T-helper 17 cell (primary cell): ENCODE measurements around the gene LRRC25. TPM values are rescaled to one million over a fixed set of nuclear protein-coding genes. Genes with fewer than 3 reads are reported as not detected.

Experiments
- ATAC-seq: fragments of 150-1000 bp; cut with Tn5 transposase; 2 replicates; pipeline ENCODE4 v1.10.0; 2021; ENCODE audit warnings: mild to moderate bottlenecking, moderate library complexity
- DNase-seq, 3 donors: peaks; one replicate each; pipeline versions ENCODE4 v3.0.0 to v3.0.0-alpha.2; 2020 to 2021
- H3K9me3 ChIP-seq: one replicate; pipeline ENCODE4 v1.7.0; 2013; ENCODE audit warnings: low read length, mild to moderate bottlenecking; ENCODE audit not compliant: control insufficient read depth, poor library complexity, severe bottlenecking
- H3K27ac Mint-ChIP-seq: one replicate; pipeline ENCODE4 v1.8.0; 2022; ENCODE audit warnings: mild to moderate bottlenecking, moderate library complexity, mixed read lengths
- H3K27me3 Mint-ChIP-seq: one replicate; pipeline ENCODE4 v1.8.0; 2022; ENCODE audit warnings: mixed read lengths
- H3K36me3 Mint-ChIP-seq: one replicate; pipeline ENCODE4 v1.8.0; 2022; ENCODE audit warnings: low read depth, mixed read lengths
- H3K4me1 Mint-ChIP-seq: one replicate; pipeline ENCODE4 v1.8.0; 2022; ENCODE audit warnings: mild to moderate bottlenecking, mixed read lengths
- H3K4me3 Mint-ChIP-seq: one replicate; pipeline ENCODE4 v1.8.0; 2022; ENCODE audit warnings: mild to moderate bottlenecking, moderate library complexity, mixed read lengths
- total RNA-seq, 4 donors: library from RNA in 2 of 4; stranded (reverse) in 2 of 4; gene quantifications; one replicate each; pipeline ENCODE4 v1.2.3 and lab custom pipeline; 2022 to 2026

LRRC25 gene
- total RNA-seq (1 to 10 TPM in 1 of 2 donors, under 1 TPM in 1; 0.63 to 3.2 TPM), total RNA-seq (lab: John Stamatoyannopoulos, UW) (0 reads per million in 2 donors)

DNA sequence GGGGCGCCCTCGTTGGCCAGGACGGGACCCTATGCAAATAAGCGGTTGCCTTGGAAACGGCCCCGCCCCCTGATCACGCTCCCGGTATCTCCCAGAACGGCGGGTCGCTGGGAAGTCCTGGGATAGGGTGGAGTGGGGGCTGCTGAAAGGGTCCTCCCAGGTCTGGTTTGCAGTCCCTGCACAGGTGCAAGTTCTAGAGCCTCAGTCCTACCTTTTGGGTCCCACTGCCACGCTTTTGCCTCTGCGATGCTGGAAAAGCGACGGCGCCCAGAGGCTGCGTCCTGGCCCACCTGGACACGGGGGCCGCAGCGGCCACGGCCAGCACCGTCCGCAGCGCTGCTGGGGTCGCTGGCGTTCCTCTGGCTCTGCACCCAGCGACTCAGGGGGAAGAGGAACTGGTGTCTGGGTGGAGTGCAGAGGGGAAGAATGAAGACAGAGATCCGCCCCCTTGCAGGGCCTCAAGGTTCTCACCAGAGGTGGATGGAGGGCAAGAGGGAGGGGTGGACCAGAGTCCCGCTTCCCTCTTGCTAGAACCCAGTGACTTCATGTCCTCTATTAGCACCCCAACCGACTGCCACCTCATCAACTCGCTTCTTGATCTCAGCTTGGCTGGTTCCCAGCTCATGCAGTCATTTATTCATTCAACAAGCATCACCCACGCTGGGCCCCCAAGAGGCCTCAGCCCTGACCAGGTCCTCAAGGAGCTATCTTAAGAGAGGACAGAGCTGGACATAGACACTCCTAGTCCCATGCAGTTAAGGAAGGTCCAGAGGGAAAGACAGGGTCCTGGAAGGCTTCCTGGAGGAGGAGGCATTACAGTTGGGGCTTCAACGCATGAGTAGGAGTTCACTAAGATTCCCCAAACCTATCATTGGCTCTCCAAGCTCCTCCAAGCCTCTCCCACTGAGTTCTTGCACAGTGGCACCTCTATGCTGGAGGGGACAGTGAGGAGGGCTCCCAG, at the start of gene LRRC25:
LRRC25 (minus strand) TSS at position 381 of the 961 bp plus-strand sequence. CDS start 659 bp downstream, outside the sequence.
- no peak for DNase-seq
- H3K27me3 Mint-ChIP-seq: peaks cover 30% of the 10 kb centered on the region
- peak within 1 kb of the TSS; percentile 56 for H3K4me3 Mint-ChIP-seq
- ATAC-seq: peak; percentile 77
- H3K4me1 Mint-ChIP-seq: peaks cover 6% of the 10 kb centered on the region
- no peaks in the 10 kb centered on the region for H3K9me3 ChIP-seq
- H3K27ac Mint-ChIP-seq: no peak within 1 kb of the TSS
- H3K36me3 Mint-ChIP-seq: no peaks in the 10 kb centered on the region

GRCh38 chr19:18446811-18447359, 49.5 kb upstream of the LRRC25 start:
- no peaks in the 10 kb centered on the region for H3K9me3 ChIP-seq
- peaks cover 10% of the 10 kb centered on the region for H3K4me1 Mint-ChIP-seq
- DNase-seq (no peak), ATAC-seq (no peak)
- H3K4me3 Mint-ChIP-seq: no peak overlapping the region
- no peaks in the 10 kb centered on the region for H3K27me3 Mint-ChIP-seq
- peaks cover 2% of the 10 kb centered on the region for H3K36me3 Mint-ChIP-seq
- no peak overlapping the region for H3K27ac Mint-ChIP-seq

GRCh38 chr19:18446145-18446810, 48.9 kb upstream of the LRRC25 start:
- Mint-ChIP-seq H3K27ac (no peak overlapping the region), H3K27me3 (no peaks in the 10 kb centered on the region), H3K4me1 (peaks cover 11% of the 10 kb centered on the region), H3K4me3 (no peak overlapping the region), H3K36me3 (peaks cover 2% of the 10 kb centered on the region)
- DNase-seq: no peak
- no peak for ATAC-seq
- H3K9me3 ChIP-seq: no peaks in the 10 kb centered on the region

DNA sequence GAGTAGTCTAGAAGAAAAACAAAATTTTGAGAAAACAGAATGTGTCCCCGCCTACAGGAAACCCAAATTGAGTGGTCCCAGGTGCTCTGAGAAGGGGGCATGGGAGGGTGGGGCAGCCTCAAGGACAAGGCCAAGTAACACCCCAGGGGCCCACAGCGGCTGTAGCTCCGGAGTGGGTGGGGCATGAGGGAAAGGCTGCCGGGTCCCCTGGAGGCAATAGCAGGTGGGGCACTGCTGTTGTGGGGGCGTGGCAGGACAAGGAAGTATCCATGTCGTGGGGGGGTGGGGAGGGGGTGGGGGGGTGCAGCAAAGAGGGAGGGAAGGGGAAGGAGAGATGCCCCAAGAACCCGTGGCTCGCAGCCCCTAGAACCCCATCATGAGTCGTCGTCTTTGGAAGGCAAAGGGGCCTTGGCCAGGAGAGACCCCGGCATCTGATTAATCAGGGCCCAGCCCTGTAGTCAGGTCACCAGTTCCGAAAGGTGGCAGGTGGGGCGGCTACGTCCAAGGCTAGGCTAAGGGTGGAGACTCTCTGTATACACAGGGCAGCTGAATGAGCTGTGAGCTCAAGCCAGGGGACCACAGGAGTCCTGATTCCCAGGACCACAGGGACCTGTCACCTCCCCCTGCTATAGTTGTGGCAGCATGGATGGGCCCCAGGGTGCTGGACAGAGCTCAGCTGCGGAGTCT, 48.0 kb upstream of the LRRC25 start:
- no peak overlapping the region for H3K27ac Mint-ChIP-seq
- peaks cover 13% of the 10 kb centered on the region for H3K4me1 Mint-ChIP-seq
- ATAC-seq (no peak), DNase-seq (no peak)
- H3K36me3 Mint-ChIP-seq: peaks cover 2% of the 10 kb centered on the region
- H3K4me3 Mint-ChIP-seq: no peak overlapping the region
- H3K27me3 Mint-ChIP-seq: no peaks in the 10 kb centered on the region
- H3K9me3 ChIP-seq: no peaks in the 10 kb centered on the region

DNA sequence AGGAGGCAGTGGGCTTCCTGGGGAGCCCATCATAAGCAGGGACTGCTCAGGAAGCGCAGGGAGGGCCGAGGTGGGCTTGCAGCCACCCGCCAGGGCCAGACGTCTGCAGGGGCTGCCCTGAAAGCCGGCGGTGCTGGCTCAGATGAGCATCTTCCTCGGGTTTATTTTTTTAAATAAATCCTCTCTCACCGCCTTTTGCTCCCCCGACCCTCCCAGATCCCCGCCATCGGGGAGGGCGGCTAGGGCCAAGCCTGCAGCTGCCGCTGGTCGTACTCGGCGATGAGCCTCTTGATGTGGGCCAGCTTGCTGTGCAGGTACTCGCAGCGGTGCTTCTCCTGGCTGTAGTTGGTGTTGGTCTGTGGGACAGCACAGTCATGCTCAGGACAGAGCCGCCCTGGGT, 47.1 kb upstream of the LRRC25 start:
- DNase-seq: no peak
- no peaks in the 10 kb centered on the region for H3K9me3 ChIP-seq
- ATAC-seq: no peak
- Mint-ChIP-seq H3K4me3 (no peak overlapping the region), H3K36me3 (peaks cover 2% of the 10 kb centered on the region), H3K27me3 (no peaks in the 10 kb centered on the region), H3K27ac (no peak overlapping the region), H3K4me1 (peaks cover 12% of the 10 kb centered on the region)

DNA sequence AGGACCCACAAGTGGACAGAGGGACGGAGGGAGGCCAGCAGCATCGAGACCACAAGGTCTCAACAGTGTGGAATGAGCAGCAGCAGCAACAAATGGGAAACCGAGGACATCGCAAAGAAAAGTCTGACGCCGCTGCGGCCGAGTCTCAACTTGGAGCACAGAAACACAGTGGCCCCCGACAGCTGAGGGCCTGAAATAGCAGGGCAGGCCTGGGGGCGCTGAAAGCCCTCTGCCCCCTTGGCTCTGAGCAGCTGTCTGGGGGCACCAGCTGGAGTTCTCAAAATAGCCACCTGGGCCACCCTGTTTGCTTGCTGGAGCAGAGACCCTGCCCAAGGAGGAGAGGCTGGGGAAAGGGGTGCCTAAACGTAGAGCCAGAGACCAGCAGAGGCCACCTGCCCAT, 46.4 kb upstream of the LRRC25 start:
- Mint-ChIP-seq H3K27ac (peak overlapping the region; percentile 32), H3K27me3 (no peaks in the 10 kb centered on the region), H3K4me1 (peaks cover 12% of the 10 kb centered on the region), H3K4me3 (no peak overlapping the region), H3K36me3 (peaks cover 2% of the 10 kb centered on the region)
- ATAC-seq: no peak
- no peaks in the 10 kb centered on the region for H3K9me3 ChIP-seq
- DNase-seq: no peak

DNA sequence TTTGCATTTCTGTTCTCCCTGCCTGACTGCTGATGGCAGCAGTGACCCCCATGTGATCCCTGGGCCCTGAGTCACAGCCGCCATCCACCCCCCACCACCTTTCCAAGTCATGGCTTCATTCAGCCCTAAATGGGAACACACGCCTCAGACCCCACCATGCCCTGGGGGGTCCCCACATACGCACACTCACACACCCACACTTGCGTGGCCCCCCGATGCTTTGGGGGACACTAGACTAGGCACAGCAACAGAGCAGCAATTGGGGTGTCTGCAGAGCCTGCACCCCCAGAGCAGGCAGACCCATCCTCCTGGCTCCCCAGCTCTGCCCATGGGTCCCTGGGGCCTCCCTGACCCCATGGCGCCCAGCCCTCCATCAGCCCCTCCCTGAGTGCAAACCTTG, 46.0 kb upstream of the LRRC25 start:
- Mint-ChIP-seq H3K27me3 (no peaks in the 10 kb centered on the region), H3K4me3 (peak overlapping the region; percentile 59), H3K4me1 (peaks cover 12% of the 10 kb centered on the region), H3K36me3 (peaks cover 2% of the 10 kb centered on the region), H3K27ac (peak overlapping the region; percentile 32)
- ATAC-seq (no peak), DNase-seq (no peak)
- no peaks in the 10 kb centered on the region for H3K9me3 ChIP-seq

DNA sequence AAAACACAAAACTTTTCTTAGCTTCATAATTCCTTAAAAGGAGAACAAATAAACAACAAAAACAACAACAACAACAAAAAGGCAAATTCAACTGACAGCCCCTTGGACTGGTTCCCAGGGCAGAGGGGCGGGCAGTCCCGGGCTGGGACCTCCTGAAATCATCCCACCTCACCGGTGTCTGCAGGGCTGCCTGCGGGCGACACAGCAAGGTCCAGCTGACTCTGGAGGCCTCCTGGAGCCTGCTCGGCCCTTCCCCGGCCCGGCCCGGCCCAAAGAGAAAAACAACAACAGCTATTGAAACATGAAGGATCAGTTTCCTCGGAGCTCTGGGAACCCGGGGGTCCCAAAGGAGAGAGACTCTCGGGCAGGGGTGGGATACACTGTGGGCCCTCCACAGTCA, 45.5 kb upstream of the LRRC25 start:
- peak overlapping the region; percentile 32 for H3K27ac Mint-ChIP-seq
- DNase-seq: no peak
- H3K9me3 ChIP-seq: no peaks in the 10 kb centered on the region
- peaks cover 12% of the 10 kb centered on the region for H3K4me1 Mint-ChIP-seq
- no peaks in the 10 kb centered on the region for H3K27me3 Mint-ChIP-seq
- H3K36me3 Mint-ChIP-seq: no peaks in the 10 kb centered on the region
- peak overlapping the region; percentile 59 for H3K4me3 Mint-ChIP-seq
- ATAC-seq: no peak

GRCh38 chr19:18441804-18442788, 44.7 kb upstream of the LRRC25 start:
- no peaks in the 10 kb centered on the region for H3K9me3 ChIP-seq
- Mint-ChIP-seq H3K36me3 (no peaks in the 10 kb centered on the region), H3K27me3 (no peaks in the 10 kb centered on the region), H3K4me3 (peak overlapping the region; percentile 12), H3K4me1 (peaks cover 12% of the 10 kb centered on the region), H3K27ac (peak overlapping the region; percentile 0)
- DNase-seq (peak in 1 of 3 donors; percentile 38), ATAC-seq (peak; percentile 38)

DNA sequence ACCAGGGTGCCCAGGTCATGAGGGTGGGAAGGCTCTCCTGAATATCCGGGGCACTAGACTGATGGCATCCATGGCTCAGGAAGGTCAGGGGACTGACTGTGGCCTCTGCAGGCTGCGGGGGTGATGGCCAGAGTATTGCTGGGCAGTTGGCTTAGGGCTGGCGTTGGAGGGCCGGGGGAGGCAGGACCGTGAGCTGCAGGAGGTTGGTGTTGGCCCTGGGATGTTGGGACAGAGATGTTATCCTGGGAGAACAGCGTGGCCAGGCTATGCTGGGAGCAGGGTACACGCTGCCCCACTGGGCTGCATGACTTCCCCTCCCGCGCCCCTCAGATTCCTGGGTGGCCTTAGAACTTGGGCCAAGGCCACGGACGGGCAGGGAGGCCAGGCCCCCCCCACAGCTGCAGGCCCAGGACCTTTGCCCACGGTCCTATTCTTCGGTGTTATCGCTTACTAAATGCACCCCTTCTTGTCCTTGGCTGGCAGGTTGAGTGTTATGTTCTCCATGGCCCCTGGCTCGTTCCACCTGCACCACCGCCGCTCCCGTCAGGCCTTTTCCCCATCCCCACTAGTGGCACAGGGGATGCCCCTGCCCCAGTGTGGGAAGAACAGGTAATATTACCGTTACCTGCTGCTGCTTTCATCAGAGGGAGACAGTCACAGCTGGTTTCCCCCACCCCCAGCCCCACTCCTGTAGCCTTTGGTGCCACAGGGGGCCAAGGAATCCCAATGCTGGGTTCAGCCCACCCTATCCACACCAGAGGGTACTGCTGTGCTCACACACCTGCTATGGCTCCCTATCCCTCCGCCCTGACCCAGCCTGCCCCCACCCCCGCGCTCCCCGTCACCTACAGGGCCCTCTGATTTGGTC, 43.7 kb upstream of the LRRC25 start:
- H3K27me3 Mint-ChIP-seq: no peaks in the 10 kb centered on the region
- H3K36me3 Mint-ChIP-seq: no peaks in the 10 kb centered on the region
- ATAC-seq (peak; percentile 6), DNase-seq (no peak)
- H3K27ac Mint-ChIP-seq: peak overlapping the region; percentile 84
- peak overlapping the region; percentile 32 for H3K4me3 Mint-ChIP-seq
- peaks cover 12% of the 10 kb centered on the region for H3K4me1 Mint-ChIP-seq
- H3K9me3 ChIP-seq: no peaks in the 10 kb centered on the region

DNA sequence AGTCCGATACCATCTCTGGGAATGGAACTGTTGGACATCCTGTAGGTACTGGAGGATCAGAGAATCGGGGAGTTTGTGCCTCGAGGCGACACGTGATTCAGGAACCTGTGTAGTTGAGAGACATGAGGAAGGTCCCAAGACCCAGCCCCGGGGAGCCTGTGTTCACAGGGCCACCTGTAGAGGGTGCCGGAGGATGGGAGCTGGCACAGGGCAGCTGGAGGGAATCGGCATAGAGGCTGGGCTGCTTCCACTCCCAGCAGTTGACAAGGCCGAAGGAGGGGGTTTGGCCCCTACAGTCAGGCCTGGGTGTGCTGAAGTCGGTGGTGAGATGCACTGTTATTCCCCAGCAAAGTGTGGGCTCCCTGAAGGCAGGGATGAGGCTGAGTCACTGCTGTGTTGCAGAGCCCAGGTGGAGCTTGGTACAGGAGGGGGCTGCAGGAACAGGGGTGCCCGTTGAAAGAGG, 43.0 kb upstream of the LRRC25 start:
- no peaks in the 10 kb centered on the region for H3K36me3 Mint-ChIP-seq
- H3K4me3 Mint-ChIP-seq: peak overlapping the region; percentile 32
- peak overlapping the region; percentile 84 for H3K27ac Mint-ChIP-seq
- no peaks in the 10 kb centered on the region for H3K27me3 Mint-ChIP-seq
- H3K4me1 Mint-ChIP-seq: peaks cover 12% of the 10 kb centered on the region
- no peaks in the 10 kb centered on the region for H3K9me3 ChIP-seq
- peak; percentile 36 for ATAC-seq
- DNase-seq: peak in 1 of 3 donors; percentile 34
